ENCODE measurements around the gene MMP26. TPM values are rescaled to one million over a fixed set of nuclear protein-coding genes. Genes with fewer than 3 reads are reported as not detected.

The MMP26 gene
- total RNA-seq, result not detected
- long read RNA-seq, result 0 reads

- H3K36me3 ChIP-seq, result no peaks in the 10 kb centered on the region
- no peak for DNase-seq
- TF ChIP-seq, protein P1, sequence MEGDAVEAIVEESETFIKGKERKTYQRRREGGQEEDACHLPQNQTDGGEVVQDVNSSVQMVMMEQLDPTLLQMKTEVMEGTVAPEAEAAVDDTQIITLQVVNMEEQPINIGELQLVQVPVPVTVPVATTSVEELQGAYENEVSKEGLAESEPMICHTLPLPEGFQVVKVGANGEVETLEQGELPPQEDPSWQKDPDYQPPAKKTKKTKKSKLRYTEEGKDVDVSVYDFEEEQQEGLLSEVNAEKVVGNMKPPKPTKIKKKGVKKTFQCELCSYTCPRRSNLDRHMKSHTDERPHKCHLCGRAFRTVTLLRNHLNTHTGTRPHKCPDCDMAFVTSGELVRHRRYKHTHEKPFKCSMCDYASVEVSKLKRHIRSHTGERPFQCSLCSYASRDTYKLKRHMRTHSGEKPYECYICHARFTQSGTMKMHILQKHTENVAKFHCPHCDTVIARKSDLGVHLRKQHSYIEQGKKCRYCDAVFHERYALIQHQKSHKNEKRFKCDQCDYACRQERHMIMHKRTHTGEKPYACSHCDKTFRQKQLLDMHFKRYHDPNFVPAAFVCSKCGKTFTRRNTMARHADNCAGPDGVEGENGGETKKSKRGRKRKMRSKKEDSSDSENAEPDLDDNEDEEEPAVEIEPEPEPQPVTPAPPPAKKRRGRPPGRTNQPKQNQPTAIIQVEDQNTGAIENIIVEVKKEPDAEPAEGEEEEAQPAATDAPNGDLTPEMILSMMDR (IDR thresholded peaks at IDR 0.05; ENCODE audit: borderline replicate concordance), result no peak
- no peak within 1 kb of the TSS for H3K27ac ChIP-seq (replicated peaks)
- H3K4me3 ChIP-seq, result no peak within 1 kb of the TSS
- intact Hi-C loops (cut with micrococcal nuclease), result no loop called here
- H3K27me3 ChIP-seq (ENCODE audit: low read depth), result no peaks in the 10 kb centered on the region
- H3K9me3 ChIP-seq (replicated peaks), result no peaks in the 10 kb centered on the region
- H3K4me1 ChIP-seq, result peaks cover 17% of the 10 kb centered on the region
Observed at GRCh38 chr11:4704054-4704789, at the start of gene MMP26. Gene MMP26 (plus strand): TSS chr11:4704784.

GRCh38 chr11:4658629-4659445, 45.7 kb upstream of the MMP26 start:
- no peaks in the 10 kb centered on the region for H3K27me3 ChIP-seq (ENCODE audit: low read depth)
- no peaks in the 10 kb centered on the region for H3K9me3 ChIP-seq (replicated peaks)
- DNase-seq, result no peak
- TF ChIP-seq, protein P1 (IDR thresholded peaks at IDR 0.05; ENCODE audit: borderline replicate concordance), result no peak
- H3K4me1 ChIP-seq, result peaks cover 5% of the 10 kb centered on the region
- intact Hi-C loops (cut with micrococcal nuclease), result no loop called here
- no peak overlapping the region for H3K27ac ChIP-seq (replicated peaks)
- H3K4me3 ChIP-seq, result no peak overlapping the region
- no peaks in the 10 kb centered on the region for H3K36me3 ChIP-seq

DNA sequence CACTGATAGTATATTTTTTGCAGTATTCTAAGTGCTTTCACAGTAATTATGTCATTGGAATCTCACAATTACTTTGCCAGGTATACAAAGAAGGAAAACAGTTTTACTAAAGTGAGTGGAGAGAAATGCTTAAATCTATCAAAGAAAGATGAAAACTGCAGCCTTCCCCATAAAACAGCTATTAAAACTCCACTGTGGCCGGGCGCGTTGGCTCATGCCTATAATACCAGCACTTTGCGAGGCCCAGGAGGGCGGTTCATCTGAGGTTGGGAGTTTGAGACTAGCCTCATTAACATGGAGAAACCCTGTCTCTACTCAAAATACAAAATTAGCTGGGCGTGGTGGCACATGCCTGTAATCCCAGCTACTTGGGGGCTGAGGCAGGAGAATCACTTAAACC, 41.7 kb upstream of the MMP26 start:
- intact Hi-C loops (cut with micrococcal nuclease), result no loop called here
- Histone ChIP-seq H3K4me3 (no peak overlapping the region), H3K4me1 (peaks cover 3% of the 10 kb centered on the region), H3K9me3 (replicated peaks) (no peaks in the 10 kb centered on the region), H3K27me3 (ENCODE audit: low read depth) (no peaks in the 10 kb centered on the region), H3K36me3 (no peaks in the 10 kb centered on the region), H3K27ac (replicated peaks) (no peak overlapping the region)
- TF ChIP-seq, protein P1 (IDR thresholded peaks at IDR 0.05; ENCODE audit: borderline replicate concordance), result no peak
- DNase-seq, result no peak

- no peaks in the 10 kb centered on the region for H3K9me3 ChIP-seq (replicated peaks)
- H3K27ac ChIP-seq (replicated peaks), result no peak overlapping the region
- no peak for DNase-seq
- H3K27me3 ChIP-seq (ENCODE audit: low read depth), result no peaks in the 10 kb centered on the region
- no peaks in the 10 kb centered on the region for H3K4me1 ChIP-seq
- TF ChIP-seq, protein P1 (IDR thresholded peaks at IDR 0.05; ENCODE audit: borderline replicate concordance), result no peak
- H3K36me3 ChIP-seq, result no peaks in the 10 kb centered on the region
- intact Hi-C loops (cut with micrococcal nuclease), result no loop called here
- no peak overlapping the region for H3K4me3 ChIP-seq
Observed at GRCh38 chr11:4664183-4664582, 40.4 kb upstream of the MMP26 start.

DNA sequence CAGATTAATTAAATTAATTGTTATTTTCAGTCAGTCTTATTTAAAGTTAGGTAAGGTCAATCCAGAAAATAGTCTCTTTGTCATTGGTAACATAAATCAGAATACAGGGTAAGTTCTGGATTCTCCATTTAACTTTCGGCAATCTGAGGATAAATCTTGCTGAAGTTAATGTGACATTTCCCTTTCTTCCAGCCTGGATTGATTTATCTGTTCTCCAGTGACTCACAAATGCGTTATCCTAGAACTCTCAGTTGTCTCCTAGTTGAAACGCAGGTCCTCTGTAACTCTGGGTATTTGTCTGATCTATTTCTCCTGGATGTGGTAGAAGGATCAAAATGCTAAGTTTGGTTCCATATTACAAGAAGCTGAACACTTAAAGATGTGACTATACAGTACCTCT, 39.8 kb upstream of the MMP26 start:
- no peak overlapping the region for H3K27ac ChIP-seq (replicated peaks)
- no peaks in the 10 kb centered on the region for H3K36me3 ChIP-seq
- no peaks in the 10 kb centered on the region for H3K27me3 ChIP-seq (ENCODE audit: low read depth)
- TF ChIP-seq, protein P1 (IDR thresholded peaks at IDR 0.05; ENCODE audit: borderline replicate concordance), result no peak
- H3K9me3 ChIP-seq (replicated peaks), result no peaks in the 10 kb centered on the region
- no peak overlapping the region for H3K4me3 ChIP-seq
- intact Hi-C loops (cut with micrococcal nuclease), result no loop called here
- H3K4me1 ChIP-seq, result no peaks in the 10 kb centered on the region
- DNase-seq, result no peak
